Measurements from ENCODE around the gene CCL27.

GRCh38 chr9:34638138-34638445, 24.4 kb downstream of the CCL27 start:
- TF ChIP-seq CTCF (conservative IDR thresholded peaks at IDR 0.05 in 1 of 2, IDR thresholded peaks at IDR 0.05 in 1 of 2; ENCODE audit: low read depth in 1 of 2, low read length in 2 of 2) (no peak), EZH2 (IDR thresholded peaks at IDR 0.05; ENCODE audit: low read length, missing control alignments) (no peak)

Measured in fibroblast of lung (primary cell).